ENCODE data around the gene MAPRE3.

Gene MAPRE3

DNA sequence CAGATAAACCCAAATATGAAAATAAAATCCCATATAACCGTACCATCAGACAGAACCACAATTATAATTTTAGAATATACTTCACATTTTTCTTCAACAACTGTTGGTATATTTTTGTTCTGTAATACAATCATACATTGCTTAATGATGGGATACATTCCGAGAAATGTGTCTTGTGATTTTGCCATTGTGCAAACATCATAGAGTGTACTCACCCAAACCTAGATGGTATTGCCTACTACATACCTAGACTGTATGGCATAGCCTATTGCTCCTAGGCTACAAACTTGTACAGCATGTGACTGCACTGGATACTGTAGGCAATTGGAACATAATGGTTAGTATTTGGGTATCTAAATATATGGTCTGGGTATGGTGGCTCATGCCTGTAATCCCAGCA, 30.6 kb downstream of the MAPRE3 start:
- Histone ChIP-seq H4K91ac (ENCODE audit: low read length) (no peak overlapping the region), H3K4me2 (ENCODE audit: low read length, poor library complexity, severe bottlenecking) (no peak overlapping the region), H2BK12ac (ENCODE audit: low read length in 2 of 2) (no peak overlapping the region), H2AFZ (ENCODE audit: low read depth, low read length) (no peak overlapping the region), H2AK5ac (ENCODE audit: low read length, severe bottlenecking) (no peak overlapping the region), H3K18ac (ENCODE audit: low read depth in 1 of 2, low read length in 2 of 2) (no peak overlapping the region), H3K4me1 (ENCODE audit: control insufficient read depth, insufficient read depth, low read depth, low read length) (peaks cover 1% of the 10 kb centered on the region), H3K27me3 (ENCODE audit: control insufficient read depth in 1 of 2, insufficient read depth in 1 of 2, low read length in 2 of 2) (peaks cover 0 to 33% of the 10 kb centered on the region in 2 experiments), H4K8ac (ENCODE audit: low read length) (no peak overlapping the region), H3K4ac (ENCODE audit: low read depth in 1 of 2, low read length in 2 of 2) (no peak overlapping the region), H3K14ac (ENCODE audit: low read length in 2 of 2) (no peak overlapping the region), H3K9ac (ENCODE audit: low read length) (no peak overlapping the region), H2BK120ac (ENCODE audit: low read depth, low read length) (no peak overlapping the region), H2BK15ac (ENCODE audit: low read depth, poor library complexity, severe bottlenecking) (no peak overlapping the region), H3K9me3 (ENCODE audit: control insufficient read depth, low read length) (no peaks in the 10 kb centered on the region), H3K27ac (ENCODE audit: low read length, poor library complexity, severe bottlenecking) (no peak overlapping the region), H3K23ac (ENCODE audit: low read length in 2 of 2) (no peak overlapping the region), H3K36me3 (ENCODE audit: control insufficient read depth in 1 of 2, insufficient read depth in 2 of 2, low read depth in 1 of 2, low read length in 2 of 2) (no peaks in the 10 kb centered on the region), H2BK5ac (ENCODE audit: low read depth, low read length, poor library complexity, severe bottlenecking) (no peak overlapping the region), H3K79me1 (replicated peaks; ENCODE audit: low read length, poor library complexity, severe bottlenecking) (no peaks in the 10 kb centered on the region), H3K4me3 (ENCODE audit: insufficient read depth in 1 of 2, low read depth in 1 of 2, low read length in 2 of 2) (no peak overlapping the region)
- no peak for DNase-seq
- 86% methylated on average over 1 of the region's 2 CpGs for WGBS

DNA sequence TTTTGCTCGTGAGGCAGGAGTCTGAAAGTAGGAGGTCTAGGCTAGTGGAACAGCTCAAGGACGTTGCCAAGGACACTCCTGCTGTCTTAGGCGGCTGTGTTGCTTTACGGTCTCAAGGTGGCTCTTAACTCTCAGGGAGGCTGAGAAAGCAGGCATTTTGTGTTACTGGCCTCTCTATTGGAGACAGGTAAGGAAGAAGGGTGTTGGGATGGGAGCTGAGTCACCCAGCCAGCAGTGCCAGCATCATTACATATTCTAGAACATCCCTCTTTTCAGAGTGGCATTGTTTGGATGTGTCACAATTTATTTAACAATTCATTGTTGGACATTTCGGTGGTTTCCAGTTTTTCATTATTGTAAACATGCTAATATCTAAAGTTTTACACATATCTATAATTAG, 31.5 kb downstream of the MAPRE3 start:
- Histone ChIP-seq H3K9ac (ENCODE audit: low read length) (no peak overlapping the region), H3K4ac (ENCODE audit: low read depth in 1 of 2, low read length in 2 of 2) (no peak overlapping the region), H3K4me1 (ENCODE audit: control insufficient read depth, insufficient read depth, low read depth, low read length) (peaks cover 1% of the 10 kb centered on the region), H2BK12ac (ENCODE audit: low read length in 2 of 2) (no peak overlapping the region), H3K9me3 (ENCODE audit: control insufficient read depth, low read length) (no peaks in the 10 kb centered on the region), H4K8ac (ENCODE audit: low read length) (no peak overlapping the region), H3K4me3 (ENCODE audit: insufficient read depth in 1 of 2, low read depth in 1 of 2, low read length in 2 of 2) (no peak overlapping the region), H2BK5ac (ENCODE audit: low read depth, low read length, poor library complexity, severe bottlenecking) (no peak overlapping the region), H3K23ac (ENCODE audit: low read length in 2 of 2) (no peak overlapping the region), H3K27me3 (ENCODE audit: control insufficient read depth in 1 of 2, insufficient read depth in 1 of 2, low read length in 2 of 2) (peaks cover 0 to 39% of the 10 kb centered on the region in 2 experiments), H3K79me1 (replicated peaks; ENCODE audit: low read length, poor library complexity, severe bottlenecking) (no peaks in the 10 kb centered on the region), H3K36me3 (ENCODE audit: control insufficient read depth in 1 of 2, insufficient read depth in 2 of 2, low read depth in 1 of 2, low read length in 2 of 2) (no peaks in the 10 kb centered on the region), H2AK5ac (ENCODE audit: low read length, severe bottlenecking) (no peak overlapping the region), H3K27ac (ENCODE audit: low read length, poor library complexity, severe bottlenecking) (no peak overlapping the region), H3K4me2 (ENCODE audit: low read length, poor library complexity, severe bottlenecking) (no peak overlapping the region), H2BK120ac (ENCODE audit: low read depth, low read length) (no peak overlapping the region), H2AFZ (ENCODE audit: low read depth, low read length) (no peak overlapping the region), H3K14ac (ENCODE audit: low read length in 2 of 2) (no peak overlapping the region), H4K91ac (ENCODE audit: low read length) (no peak overlapping the region), H2BK15ac (ENCODE audit: low read depth, poor library complexity, severe bottlenecking) (no peak overlapping the region), H3K18ac (ENCODE audit: low read depth in 1 of 2, low read length in 2 of 2) (no peak overlapping the region)
- WGBS: 60% methylated on average over 4 of the region's 5 CpGs
- no peak for DNase-seq

- peaks cover 0 to 32% of the 10 kb centered on the region in 2 experiments for H3K27me3 ChIP-seq (ENCODE audit: control insufficient read depth in 1 of 2, insufficient read depth in 1 of 2, low read length in 2 of 2)
- no peak overlapping the region for H3K4me3 ChIP-seq (ENCODE audit: insufficient read depth in 1 of 2, low read depth in 1 of 2, low read length in 2 of 2)
- no peak overlapping the region for H3K18ac ChIP-seq (ENCODE audit: low read depth in 1 of 2, low read length in 2 of 2)
- H3K9ac ChIP-seq (ENCODE audit: low read length): no peak overlapping the region
- DNase-seq: peak; percentile 54
- no peak overlapping the region for H2AK5ac ChIP-seq (ENCODE audit: low read length, severe bottlenecking)
- H3K36me3 ChIP-seq (ENCODE audit: control insufficient read depth in 1 of 2, insufficient read depth in 2 of 2, low read depth in 1 of 2, low read length in 2 of 2): no peaks in the 10 kb centered on the region
- 83% methylated on average over 4 of the region's 4 CpGs for WGBS
- peak overlapping the region in 1 of 2 experiments; percentile 11 for H2BK12ac ChIP-seq (ENCODE audit: low read length in 2 of 2)
- H3K4me2 ChIP-seq (ENCODE audit: low read length, poor library complexity, severe bottlenecking): no peak overlapping the region
- no peak overlapping the region for H3K4ac ChIP-seq (ENCODE audit: low read depth in 1 of 2, low read length in 2 of 2)
- no peak overlapping the region for H3K14ac ChIP-seq (ENCODE audit: low read length in 2 of 2)
- no peaks in the 10 kb centered on the region for H3K79me1 ChIP-seq (replicated peaks; ENCODE audit: low read length, poor library complexity, severe bottlenecking)
- H2AFZ ChIP-seq (ENCODE audit: low read depth, low read length): no peak overlapping the region
- H4K8ac ChIP-seq (ENCODE audit: low read length): no peak overlapping the region
- H4K91ac ChIP-seq (ENCODE audit: low read length): no peak overlapping the region
- no peak overlapping the region for H2BK5ac ChIP-seq (ENCODE audit: low read depth, low read length, poor library complexity, severe bottlenecking)
- no peak overlapping the region for H3K23ac ChIP-seq (ENCODE audit: low read length in 2 of 2)
- no peak overlapping the region for H2BK15ac ChIP-seq (ENCODE audit: low read depth, poor library complexity, severe bottlenecking)
- no peak overlapping the region for H3K27ac ChIP-seq (ENCODE audit: low read length, poor library complexity, severe bottlenecking)
- no peaks in the 10 kb centered on the region for H3K9me3 ChIP-seq (ENCODE audit: control insufficient read depth, low read length)
- peaks cover 1% of the 10 kb centered on the region for H3K4me1 ChIP-seq (ENCODE audit: control insufficient read depth, insufficient read depth, low read depth, low read length)
- no peak overlapping the region for H2BK120ac ChIP-seq (ENCODE audit: low read depth, low read length)
Measured at GRCh38 chr2:27003007-27003406, 32.6 kb downstream of the MAPRE3 start.

GRCh38 chr2:27003857-27004256, 33.4 kb downstream of the MAPRE3 start:
- no peak overlapping the region for H3K4me2 ChIP-seq (ENCODE audit: low read length, poor library complexity, severe bottlenecking)
- no peak overlapping the region for H4K8ac ChIP-seq (ENCODE audit: low read length)
- H3K9me3 ChIP-seq (ENCODE audit: control insufficient read depth, low read length): no peaks in the 10 kb centered on the region
- no peak overlapping the region for H3K4me3 ChIP-seq (ENCODE audit: insufficient read depth in 1 of 2, low read depth in 1 of 2, low read length in 2 of 2)
- no peak overlapping the region for H4K91ac ChIP-seq (ENCODE audit: low read length)
- H3K4ac ChIP-seq (ENCODE audit: low read depth in 1 of 2, low read length in 2 of 2): no peak overlapping the region
- H3K9ac ChIP-seq (ENCODE audit: low read length): no peak overlapping the region
- H2AFZ ChIP-seq (ENCODE audit: low read depth, low read length): no peak overlapping the region
- H2AK5ac ChIP-seq (ENCODE audit: low read length, severe bottlenecking): no peak overlapping the region
- no peaks in the 10 kb centered on the region for H3K36me3 ChIP-seq (ENCODE audit: control insufficient read depth in 1 of 2, insufficient read depth in 2 of 2, low read depth in 1 of 2, low read length in 2 of 2)
- H3K18ac ChIP-seq (ENCODE audit: low read depth in 1 of 2, low read length in 2 of 2): no peak overlapping the region
- no peak overlapping the region for H3K23ac ChIP-seq (ENCODE audit: low read length in 2 of 2)
- H3K14ac ChIP-seq (ENCODE audit: low read length in 2 of 2): no peak overlapping the region
- no peak overlapping the region for H3K27ac ChIP-seq (ENCODE audit: low read length, poor library complexity, severe bottlenecking)
- H2BK5ac ChIP-seq (ENCODE audit: low read depth, low read length, poor library complexity, severe bottlenecking): no peak overlapping the region
- H3K4me1 ChIP-seq (ENCODE audit: control insufficient read depth, insufficient read depth, low read depth, low read length): peaks cover 1% of the 10 kb centered on the region
- no peak overlapping the region for H2BK120ac ChIP-seq (ENCODE audit: low read depth, low read length)
- no peaks in the 10 kb centered on the region for H3K79me1 ChIP-seq (replicated peaks; ENCODE audit: low read length, poor library complexity, severe bottlenecking)
- 43% methylated on average over 8 of the region's 9 CpGs for WGBS
- no peak overlapping the region for H2BK15ac ChIP-seq (ENCODE audit: low read depth, poor library complexity, severe bottlenecking)
- peaks cover 0 to 29% of the 10 kb centered on the region in 2 experiments for H3K27me3 ChIP-seq (ENCODE audit: control insufficient read depth in 1 of 2, insufficient read depth in 1 of 2, low read length in 2 of 2)
- DNase-seq: peak; percentile 72
- H2BK12ac ChIP-seq (ENCODE audit: low read length in 2 of 2): no peak overlapping the region

All from mesenchymal stem cell (in vitro differentiated cells and primary cell).